AG09309 (cell line): ENCODE data around the gene GPR39.

ENCODE experiments used
- DNase-seq: peaks from one replicate; pipeline ENCODE4 v3.0.0-alpha.2; 2010; ENCODE audit warnings: low read depth
- H3K4me3 ChIP-seq: 2 replicates; pipeline ENCODE4 v1.5.1; 2011; ENCODE audit warnings: mild to moderate bottlenecking, low read depth, low read length, moderate library complexity; ENCODE audit not compliant: control insufficient read depth
- TF ChIP-seq, protein P1 (sequence below): IDR thresholded peaks from 2 replicates; pipeline ENCODE4 v1.5.1; 2011; ENCODE audit warnings: mild to moderate bottlenecking, low read depth, low read length, inconsistent platforms; ENCODE audit not compliant: insufficient read depth, control insufficient read depth; ENCODE audit errors: missing control alignments

Gene GPR39

DNA sequence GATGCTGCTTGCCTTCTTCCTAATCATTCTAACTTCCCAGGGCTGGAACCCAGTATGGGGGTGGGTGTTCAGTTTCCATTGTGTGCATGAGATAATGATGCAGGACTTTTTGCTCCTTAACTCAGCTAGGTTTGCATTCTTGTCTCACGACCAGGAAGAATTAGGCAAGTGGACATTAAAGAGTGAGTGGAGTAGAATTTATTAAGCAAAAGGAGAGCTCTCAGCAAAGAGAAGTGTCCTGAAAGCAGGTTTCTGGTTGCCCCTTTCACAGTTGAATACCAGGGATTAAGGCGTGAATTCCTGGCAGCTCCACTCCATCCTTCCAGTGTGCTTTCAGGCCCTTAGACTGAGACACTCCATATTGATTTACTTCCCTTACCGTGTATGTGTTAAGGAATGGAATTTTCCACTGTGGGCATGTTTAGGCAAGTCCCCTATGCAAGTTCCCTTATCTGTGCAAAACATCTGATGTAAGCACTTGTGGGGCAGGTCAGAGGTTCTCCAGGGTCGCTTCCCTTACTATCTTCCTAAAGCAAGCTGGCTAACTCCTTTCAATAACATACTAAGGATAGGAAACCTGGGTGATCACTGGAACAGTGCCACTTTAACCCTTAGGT lies 126.5 kb downstream of the GPR39 start:
- DNase-seq, result no peak
- TF ChIP-seq, protein P1, sequence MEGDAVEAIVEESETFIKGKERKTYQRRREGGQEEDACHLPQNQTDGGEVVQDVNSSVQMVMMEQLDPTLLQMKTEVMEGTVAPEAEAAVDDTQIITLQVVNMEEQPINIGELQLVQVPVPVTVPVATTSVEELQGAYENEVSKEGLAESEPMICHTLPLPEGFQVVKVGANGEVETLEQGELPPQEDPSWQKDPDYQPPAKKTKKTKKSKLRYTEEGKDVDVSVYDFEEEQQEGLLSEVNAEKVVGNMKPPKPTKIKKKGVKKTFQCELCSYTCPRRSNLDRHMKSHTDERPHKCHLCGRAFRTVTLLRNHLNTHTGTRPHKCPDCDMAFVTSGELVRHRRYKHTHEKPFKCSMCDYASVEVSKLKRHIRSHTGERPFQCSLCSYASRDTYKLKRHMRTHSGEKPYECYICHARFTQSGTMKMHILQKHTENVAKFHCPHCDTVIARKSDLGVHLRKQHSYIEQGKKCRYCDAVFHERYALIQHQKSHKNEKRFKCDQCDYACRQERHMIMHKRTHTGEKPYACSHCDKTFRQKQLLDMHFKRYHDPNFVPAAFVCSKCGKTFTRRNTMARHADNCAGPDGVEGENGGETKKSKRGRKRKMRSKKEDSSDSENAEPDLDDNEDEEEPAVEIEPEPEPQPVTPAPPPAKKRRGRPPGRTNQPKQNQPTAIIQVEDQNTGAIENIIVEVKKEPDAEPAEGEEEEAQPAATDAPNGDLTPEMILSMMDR, result no peak
- no peak overlapping the region for H3K4me3 ChIP-seq

DNA sequence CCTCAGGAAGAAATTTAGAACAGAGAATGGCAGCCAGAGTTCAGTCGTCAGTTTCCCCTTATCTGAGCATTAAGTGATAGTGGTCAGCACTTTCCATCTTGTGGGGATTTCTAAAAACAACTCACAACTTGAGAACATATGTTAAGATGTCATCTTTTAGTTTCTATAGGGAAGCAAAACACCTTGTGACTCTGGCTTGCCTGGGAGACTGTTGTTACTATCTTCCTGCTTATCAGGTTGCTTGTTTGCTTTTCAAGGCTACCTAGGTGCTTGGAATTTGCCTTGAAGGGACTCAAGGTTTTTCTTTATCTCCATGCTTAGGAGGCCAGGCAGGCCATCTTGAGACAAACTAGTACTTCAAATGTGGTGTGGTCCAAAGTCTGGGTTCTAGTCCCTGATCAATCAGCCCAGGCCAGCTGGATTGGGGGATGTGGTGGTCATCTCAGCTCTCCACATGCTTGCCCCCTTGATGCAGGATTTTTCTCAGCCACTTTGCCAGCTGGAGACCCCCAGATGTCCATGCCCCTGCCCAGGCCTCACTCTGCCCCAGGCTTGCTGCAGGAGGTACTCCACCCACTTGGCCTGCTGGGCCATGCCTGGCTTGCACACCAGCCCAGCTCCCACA lies 127.5 kb downstream of the GPR39 start:
- TF ChIP-seq, protein P1, result no peak
- DNase-seq, result no peak

DNA sequence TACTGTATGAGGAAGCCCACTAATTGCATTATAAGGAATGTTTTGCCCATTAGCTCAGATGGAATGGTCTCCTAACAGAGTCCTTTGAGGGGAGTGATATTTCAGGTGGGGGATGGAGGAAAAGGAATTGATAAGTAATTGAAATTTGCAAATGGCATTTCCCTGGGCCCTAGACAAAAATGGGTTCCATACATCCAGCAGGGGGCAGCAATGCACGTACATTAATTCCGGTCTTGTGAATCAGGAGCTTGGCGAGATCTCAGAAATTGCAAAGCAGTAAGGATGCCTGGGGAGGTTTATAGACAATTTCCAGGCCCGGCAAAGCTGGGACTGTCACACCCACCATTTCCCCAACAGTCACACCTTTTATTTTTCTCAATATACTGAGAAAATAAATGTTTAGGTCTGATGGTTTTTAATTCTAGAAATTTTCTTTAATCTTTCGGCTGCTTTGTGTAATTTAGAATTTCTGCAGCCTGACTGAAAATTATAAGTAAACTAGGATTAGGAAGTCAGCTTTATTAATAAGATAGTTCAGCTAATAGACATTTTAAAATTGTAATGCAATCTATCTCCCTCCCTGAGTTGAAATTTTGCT lies 130.6 kb downstream of the GPR39 start:
- no peak overlapping the region for H3K4me3 ChIP-seq
- TF ChIP-seq, protein P1, result peak; percentile 68
- DNase-seq, result peak; percentile 55

More for the DNA sequence above, 127.5 kb downstream of the GPR39 start:
- H3K4me3 ChIP-seq, result no peak overlapping the region

DNA sequence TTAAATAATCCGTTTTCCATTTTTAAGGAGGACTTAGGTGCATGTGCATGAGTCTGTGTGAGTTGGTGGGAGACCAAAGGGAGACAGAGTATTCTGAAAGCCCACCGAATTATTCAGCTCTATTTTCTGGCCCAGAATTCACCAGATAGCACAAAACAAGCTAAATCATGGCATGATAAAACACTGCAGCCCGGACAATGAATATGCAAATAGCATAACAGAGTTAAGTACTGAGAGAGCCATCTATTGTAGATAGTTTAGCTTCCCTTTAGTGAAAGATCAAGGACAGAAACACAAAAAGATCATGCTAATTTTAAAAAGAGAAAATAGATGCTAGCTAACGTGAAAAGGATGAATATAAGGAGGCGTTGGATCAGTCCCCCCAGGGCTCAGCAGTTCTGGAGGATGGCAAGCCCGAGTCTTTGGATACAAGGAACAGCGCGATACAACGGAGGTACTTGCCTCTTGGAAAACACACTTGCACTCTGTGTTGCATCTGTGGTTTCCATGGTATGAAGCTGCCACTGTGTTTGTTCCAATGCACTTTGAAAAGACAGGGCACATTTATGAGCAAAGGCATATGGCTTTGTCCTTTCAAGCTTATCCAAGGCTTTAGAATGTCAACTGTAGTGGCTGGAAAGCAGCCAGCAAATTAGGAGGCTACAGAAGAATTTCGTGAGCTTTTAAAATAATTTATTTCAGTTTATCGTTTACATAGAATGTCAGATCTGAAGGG lies 133.5 kb downstream of the GPR39 start:
- H3K4me3 ChIP-seq, result no peak overlapping the region
- TF ChIP-seq, protein P1, result no peak
- no peak for DNase-seq

DNA sequence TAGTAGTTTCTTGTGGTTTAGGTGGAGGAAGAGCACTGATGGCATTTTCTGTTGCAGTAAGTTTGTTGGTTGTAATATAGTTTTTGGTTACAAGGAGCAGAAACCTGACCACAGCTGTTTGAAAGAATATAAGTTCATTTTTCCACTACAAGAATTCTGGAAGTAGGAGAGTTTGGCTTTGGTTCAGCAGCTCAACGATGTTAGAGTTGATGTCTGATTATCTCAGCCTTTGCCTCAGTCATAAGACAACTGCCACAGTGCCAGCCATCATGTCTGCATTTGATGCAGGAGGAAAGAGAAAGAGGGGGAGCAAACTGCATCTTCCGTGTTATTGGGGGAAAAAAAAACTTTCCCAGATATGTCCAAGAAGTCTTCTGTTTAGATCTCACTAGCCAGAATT lies 134.3 kb downstream of the GPR39 start:
- TF ChIP-seq, protein P1, result no peak
- no peak overlapping the region for H3K4me3 ChIP-seq

DNA sequence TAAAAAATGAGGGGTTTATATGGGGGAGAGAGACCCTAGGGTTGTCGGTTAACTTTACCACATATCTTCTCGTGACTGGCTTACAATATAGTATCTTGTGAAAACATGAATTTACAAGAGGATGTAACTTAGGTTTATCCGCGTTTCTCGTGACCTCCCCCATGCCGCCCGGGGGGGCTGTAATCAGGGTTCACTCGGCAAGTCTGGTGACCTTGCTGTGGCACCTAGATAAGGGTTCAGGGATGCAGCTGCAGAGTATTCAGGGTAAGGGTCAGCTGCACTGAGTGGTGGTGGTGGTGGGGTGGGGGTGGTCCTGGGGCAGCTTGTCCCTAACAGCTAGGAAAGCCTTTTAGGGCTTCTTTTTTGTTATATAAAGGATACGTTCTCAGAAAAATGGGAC lies 141.1 kb downstream of the GPR39 start:
- TF ChIP-seq, protein P1, result no peak
- DNase-seq, result no peak
- H3K4me3 ChIP-seq, result no peak overlapping the region

More for the DNA sequence above, 134.3 kb downstream of the GPR39 start:
- no peak for DNase-seq
